GM23338 (cell line): Measurements from ENCODE around the gene CBR1.

Experiments
- EZH2 ChIP-seq: fragments of 200-600 bp; sonication (generic); IDR thresholded peaks from one replicate; pipeline ENCODE4 v1.8.0; 2017; ENCODE audit warnings: antibody characterized with exemption, mild to moderate bottlenecking, low read depth; ENCODE audit not compliant: unreplicated experiment
- EZH2phosphoT487 ChIP-seq: fragments of 200-600 bp; sonication (generic); IDR thresholded peaks from one replicate; pipeline ENCODE4 v1.8.1; 2018; ENCODE audit warnings: antibody characterized with exemption; ENCODE audit not compliant: unreplicated experiment
- JUNB ChIP-seq: IDR thresholded peaks from one replicate; pipeline ENCODE4 v1.6.1; 2016; ENCODE audit warnings: antibody characterized with exemption; ENCODE audit not compliant: unreplicated experiment
- NANOG ChIP-seq: IDR thresholded peaks from 2 replicates; pipeline ENCODE4 v1.6.1; 2016; ENCODE audit warnings: antibody characterized with exemption, borderline replicate concordance
- POLR2AphosphoS5 ChIP-seq: IDR thresholded peaks from 2 replicates; pipeline ENCODE4 v1.6.1; 2016; ENCODE audit warnings: antibody characterized with exemption, low read depth
- TF ChIP-seq, protein P1 (sequence below), 2 experiments: fragments of 200-600 bp in 1 of 2; sonication (generic) in 1 of 2; conservative IDR thresholded peaks; 2 replicates each; pipeline versions ENCODE4 v1.5.1 to v1.6.1; 2016 to 2017; ENCODE audit warnings: antibody characterized with exemption in 2 of 2, low read depth in 2 of 2, mild to moderate bottlenecking in 2 of 2, moderate library complexity in 1 of 2
- TF ChIP-seq, protein P2 (sequence below): IDR thresholded peaks from 2 replicates; pipeline ENCODE4 v1.6.1; 2016; ENCODE audit warnings: antibody characterized with exemption

DNA sequence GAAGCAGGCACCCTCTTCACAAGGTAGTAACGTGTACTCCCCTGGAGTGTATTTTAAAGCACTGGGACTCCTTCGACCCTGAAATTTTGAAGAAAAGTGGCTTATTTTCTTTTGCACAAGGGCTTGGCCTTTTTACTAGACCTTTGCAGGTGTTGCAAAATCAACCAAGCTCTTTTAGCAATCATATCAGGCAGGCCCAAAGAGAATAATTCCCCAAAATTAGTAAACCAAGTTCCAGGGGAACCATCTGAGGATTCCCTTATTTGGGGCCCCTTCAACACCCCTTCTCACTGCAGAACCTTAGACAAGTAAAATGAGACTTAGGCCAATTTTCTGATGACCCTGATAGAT, 28.3 kb downstream of the CBR1 start:
- TF ChIP-seq, protein P1, sequence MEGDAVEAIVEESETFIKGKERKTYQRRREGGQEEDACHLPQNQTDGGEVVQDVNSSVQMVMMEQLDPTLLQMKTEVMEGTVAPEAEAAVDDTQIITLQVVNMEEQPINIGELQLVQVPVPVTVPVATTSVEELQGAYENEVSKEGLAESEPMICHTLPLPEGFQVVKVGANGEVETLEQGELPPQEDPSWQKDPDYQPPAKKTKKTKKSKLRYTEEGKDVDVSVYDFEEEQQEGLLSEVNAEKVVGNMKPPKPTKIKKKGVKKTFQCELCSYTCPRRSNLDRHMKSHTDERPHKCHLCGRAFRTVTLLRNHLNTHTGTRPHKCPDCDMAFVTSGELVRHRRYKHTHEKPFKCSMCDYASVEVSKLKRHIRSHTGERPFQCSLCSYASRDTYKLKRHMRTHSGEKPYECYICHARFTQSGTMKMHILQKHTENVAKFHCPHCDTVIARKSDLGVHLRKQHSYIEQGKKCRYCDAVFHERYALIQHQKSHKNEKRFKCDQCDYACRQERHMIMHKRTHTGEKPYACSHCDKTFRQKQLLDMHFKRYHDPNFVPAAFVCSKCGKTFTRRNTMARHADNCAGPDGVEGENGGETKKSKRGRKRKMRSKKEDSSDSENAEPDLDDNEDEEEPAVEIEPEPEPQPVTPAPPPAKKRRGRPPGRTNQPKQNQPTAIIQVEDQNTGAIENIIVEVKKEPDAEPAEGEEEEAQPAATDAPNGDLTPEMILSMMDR (conservative IDR thresholded peaks at IDR 0.05; ENCODE audit: low read depth in 2 of 2), result no peak
- TF ChIP-seq JUNB (no peak), EZH2 (no peak), EZH2phosphoT487 (no peak), NANOG (no peak), POLR2AphosphoS5 (no peak)
- TF ChIP-seq, protein P2, sequence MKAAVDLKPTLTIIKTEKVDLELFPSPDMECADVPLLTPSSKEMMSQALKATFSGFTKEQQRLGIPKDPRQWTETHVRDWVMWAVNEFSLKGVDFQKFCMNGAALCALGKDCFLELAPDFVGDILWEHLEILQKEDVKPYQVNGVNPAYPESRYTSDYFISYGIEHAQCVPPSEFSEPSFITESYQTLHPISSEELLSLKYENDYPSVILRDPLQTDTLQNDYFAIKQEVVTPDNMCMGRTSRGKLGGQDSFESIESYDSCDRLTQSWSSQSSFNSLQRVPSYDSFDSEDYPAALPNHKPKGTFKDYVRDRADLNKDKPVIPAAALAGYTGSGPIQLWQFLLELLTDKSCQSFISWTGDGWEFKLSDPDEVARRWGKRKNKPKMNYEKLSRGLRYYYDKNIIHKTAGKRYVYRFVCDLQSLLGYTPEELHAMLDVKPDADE, result no peak
